D721Med (cell line): ENCODE data around the gene KMT2D.

Experiments
- DNase-seq: peaks from one replicate; pipeline ENCODE4 v3.0.0; 2011; ENCODE audit warnings: low spot score; ENCODE audit not compliant: insufficient read length
- FAIRE-seq: peaks from 2 replicates; lab custom pipeline; 2011; peaks lifted over from hg19 to GRCh38; lab: Jason Lieb, UNC
- CTCF ChIP-seq: IDR thresholded peaks from 2 replicates; pipeline ENCODE4 v1.5.1; 2012; ENCODE audit warnings: mild to moderate bottlenecking, control low read depth; ENCODE audit not compliant: insufficient read depth; ENCODE audit errors: missing control alignments

Gene KMT2D

GRCh38 chr12:49055978-49056754 lies 4.4 kb downstream of the KMT2D start:
- no peak for TF ChIP-seq CTCF
- peak; percentile 76 for DNase-seq
- peak; percentile 11 for FAIRE-seq

- TF ChIP-seq CTCF = no peak
- DNase-seq (no peak), FAIRE-seq (no peak)
Measured at GRCh38 chr12:49055092-49055491, 5.5 kb downstream of the KMT2D start.

- TF ChIP-seq CTCF = no peak
- FAIRE-seq = no peak
- DNase-seq = no peak
Measured at GRCh38 chr12:49054524-49054923, 6.1 kb downstream of the KMT2D start.

- no peak for TF ChIP-seq CTCF
- FAIRE-seq (no peak), DNase-seq (no peak)
Measured at GRCh38 chr12:49054096-49054495, 6.5 kb downstream of the KMT2D start.

GRCh38 chr12:49052451-49053208 lies 8.0 kb downstream of the KMT2D start:
- FAIRE-seq = no peak

GRCh38 chr12:49051777-49052438 lies 8.7 kb downstream of the KMT2D start:
- TF ChIP-seq CTCF = no peak
- DNase-seq (no peak), FAIRE-seq (no peak)

More at GRCh38 chr12:49052451-49053208, 8.0 kb downstream of the KMT2D start:
- DNase-seq = no peak
- TF ChIP-seq CTCF = no peak
